HepG2 (cell line): ENCODE measurements around the gene VWA7. TPM values are rescaled to one million over a fixed set of nuclear protein-coding genes. Genes with fewer than 3 reads are reported as not detected.

Experiments used
- ATF7-NPFF ChIP-seq: sonication (generic); formaldehyde crosslinking; IDR thresholded peaks from 2 replicates; pipeline ENCODE4 v1.8.1; 2023; ENCODE audit warnings: mild to moderate bottlenecking, low read depth, missing genetic modification reagents, moderate library complexity
- HNRNPH1 ChIP-seq: fragments of 200-400 bp; formaldehyde crosslinking; optimal IDR thresholded peaks from 2 replicates; pipeline ENCODE3; 2017; ENCODE audit warnings: mild to moderate bottlenecking, low read depth, low read length
- HNRNPLL ChIP-seq: fragments of 200-400 bp; formaldehyde crosslinking; IDR thresholded peaks from 2 replicates; pipeline ENCODE4 v1.6.1; 2017; ENCODE audit warnings: mild to moderate bottlenecking, low read depth, low read length; ENCODE audit not compliant: poor library complexity, severe bottlenecking
- IKZF1 ChIP-seq: fragments of 450-650 bp; IDR thresholded peaks from 2 replicates; pipeline ENCODE4 v1.7.1; 2016
- JDP2 ChIP-seq: sonication (generic); formaldehyde crosslinking; IDR thresholded peaks from 2 replicates; pipeline ENCODE4 v1.8.1; 2022; ENCODE audit warnings: missing genetic modification reagents, borderline replicate concordance
- PPARG ChIP-seq: conservative IDR thresholded peaks from 2 replicates; pipeline ENCODE4 v1.6.1; 2016; ENCODE audit warnings: missing biosample characterization, missing genetic modification reagents
- PRMT3 ChIP-seq: sonication (generic); formaldehyde crosslinking; IDR thresholded peaks from 2 replicates; pipeline ENCODE4 v1.8.1; 2022; ENCODE audit warnings: low read depth, mild to moderate bottlenecking, moderate library complexity, missing genetic modification reagents, borderline replicate concordance
- SOX13 ChIP-seq, 3 experiments: fragments of 450-650 bp in 1 of 3; sonication (generic) in 1 of 3; formaldehyde crosslinking in 1 of 3; IDR thresholded peaks in 2 of 3; conservative IDR thresholded peaks in 1 of 3; 2 replicates each; pipeline versions ENCODE4 v1.5.0 to v1.6.1; 2016 to 2020; ENCODE audit warnings: antibody characterized with exemption in 1 of 3, mild to moderate bottlenecking in 1 of 3, missing compliant biosample characterization in 1 of 3, missing genetic modification reagents in 1 of 3, moderate library complexity in 1 of 3
- SOX6 ChIP-seq, 2 experiments: fragments of 450-650 bp in 1 of 2; sonication (generic) in 1 of 2; formaldehyde crosslinking in 1 of 2; IDR thresholded peaks; 2 replicates each; pipeline versions ENCODE4 v1.4.0 to v1.6.1; 2017 to 2020; ENCODE audit warnings: antibody characterized with exemption in 1 of 2, mild to moderate bottlenecking in 1 of 2, missing genetic modification reagents in 1 of 2
- SRSF4 ChIP-seq: fragments of 200-400 bp; formaldehyde crosslinking; IDR thresholded peaks from one replicate; pipeline ENCODE4 v1.6.1; 2018; ENCODE audit warnings: mild to moderate bottlenecking, low read depth, low read length, moderate library complexity; ENCODE audit not compliant: poor library complexity, severe bottlenecking
- ZNF136 ChIP-seq: sonication (generic); formaldehyde crosslinking; IDR thresholded peaks from 2 replicates; pipeline ENCODE4 v1.8.1; 2022; ENCODE audit warnings: low read depth, mild to moderate bottlenecking, moderate library complexity, missing genetic modification reagents
- ZNF20 ChIP-seq: sonication (generic); formaldehyde crosslinking; IDR thresholded peaks from 2 replicates; pipeline ENCODE4 v1.4.0; 2020; ENCODE audit warnings: mild to moderate bottlenecking, moderate library complexity, missing genetic modification reagents
- ZNF598 ChIP-seq: sonication (generic); formaldehyde crosslinking; IDR thresholded peaks from 2 replicates; pipeline ENCODE4 v1.5.1; 2020; ENCODE audit warnings: mild to moderate bottlenecking, missing genetic modification reagents, borderline replicate concordance
- ZNF7 ChIP-seq: IDR thresholded peaks from 2 replicates; pipeline ENCODE4 v1.6.1; 2016; ENCODE audit warnings: missing biosample characterization, missing genetic modification reagents
- ZNF749 ChIP-seq: sonication (generic); formaldehyde crosslinking; IDR thresholded peaks from 2 replicates; pipeline ENCODE4 v1.8.0; 2022; ENCODE audit warnings: mild to moderate bottlenecking, missing genetic modification reagents, moderate library complexity, borderline replicate concordance
- polyA plus RNA-seq, 8 experiments: library from polyadenylated mRNA; depleted of rRNA in 3 of 8; stranded (reverse) in 7 of 8; unstranded in 1 of 8; fragments of >200 nt; fragmentation: Illumina TruSeq in 4 of 8; extraction: Trizol in 4 of 8; gene quantifications; 2 replicates each; pipeline versions ENCODE4 v1.2.1 to v1.2.3, GENCODE V29; 2011 to 2016; ENCODE audit warnings: low read depth in 4 of 8, missing spikeins in 1 of 8, mixed read lengths in 1 of 8; ENCODE audit not compliant: insufficient read depth in 1 of 8
- total RNA-seq, 5 experiments: library from RNA; depleted of rRNA; stranded (reverse); fragments of >200 nt; fragmentation: Illumina TruSeq; extraction: Trizol; gene quantifications; 2 replicates each; pipeline ENCODE4 v1.2.3, GENCODE V29; 2016; ENCODE audit warnings: low read depth in 1 of 5
- TF ChIP-seq, protein P1 (sequence below): sonication (generic); formaldehyde crosslinking; IDR thresholded peaks from 2 replicates; pipeline ENCODE4 v1.5.1; 2020; ENCODE audit warnings: missing genetic modification reagents, mild to moderate bottlenecking, borderline replicate concordance
- TF ChIP-seq, protein P2 (sequence below), 2 experiments: sonication (generic) in 1 of 2; formaldehyde crosslinking in 1 of 2; IDR thresholded peaks; 2 replicates each; pipeline versions ENCODE4 v1.4.0 to v1.6.1; 2018 to 2020; ENCODE audit warnings: missing genetic modification reagents in 2 of 2, borderline replicate concordance in 1 of 2, low read depth in 1 of 2, mild to moderate bottlenecking in 1 of 2, missing biosample characterization in 1 of 2
- TF ChIP-seq, protein P3 (sequence below): sonication (generic); formaldehyde crosslinking; IDR thresholded peaks from 2 replicates; pipeline ENCODE4 v1.5.1; 2020; ENCODE audit warnings: mild to moderate bottlenecking, missing genetic modification reagents, borderline replicate concordance
- TF ChIP-seq, protein P4 (sequence below): sonication (generic); formaldehyde crosslinking; IDR thresholded peaks from 2 replicates; pipeline ENCODE4 v1.8.0; 2022; ENCODE audit warnings: mild to moderate bottlenecking, missing genetic modification reagents, moderate library complexity

VWA7 gene
- total and polyA plus RNA-seq, 2 of the 13 experiments (the other 11 are each of a cell fraction or from before 2014, with no cell fraction given), result 0.86 to 3.3 TPM

DNA sequence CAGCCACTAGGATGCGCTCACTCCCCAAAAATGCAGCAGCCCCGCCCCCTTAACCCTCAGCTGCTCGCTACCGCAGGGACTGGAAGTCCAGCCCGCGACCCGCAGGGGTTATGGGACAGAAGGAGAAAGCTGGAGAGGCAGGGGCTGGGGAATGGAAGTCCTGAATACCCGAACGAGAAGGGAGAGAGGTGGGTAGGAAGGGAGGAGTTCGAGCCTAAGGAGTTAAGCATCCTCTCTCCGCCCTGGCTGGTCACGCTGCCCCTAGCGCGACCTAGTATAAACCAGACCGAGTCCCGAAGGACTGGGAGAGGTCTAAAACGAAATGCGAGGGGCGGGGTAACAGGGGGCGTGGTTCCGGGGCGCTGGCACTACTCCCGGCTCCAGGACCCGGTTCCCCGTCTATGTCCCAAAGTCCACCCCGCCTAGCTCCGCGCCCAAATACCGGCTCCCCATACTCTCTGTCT, 47.6 kb downstream of the VWA7 start (continued):
- TF ChIP-seq SOX6 (IDR thresholded peaks at IDR 0.05) (no peak), SOX6 (CRISPR knock-in tag; IDR thresholded peaks at IDR 0.05) (peak; percentile 43; the same call in 1 of the 2 replicates), ZNF20 (CRISPR knock-in tag) (no peak), JDP2 (CRISPR knock-in tag) (no peak), ZNF136 (CRISPR knock-in tag) (0 out of 2 replicates have a peak, but pooled peaks have one; percentile 19), HNRNPH1 (no peak), PPARG (peak; percentile 57; the same call in 1 of the 2 replicates), HNRNPLL (no peak), SOX13 (IDR thresholded peaks at IDR 0.05) (peak; percentile 16; the same call in 1 of the 2 replicates), SOX13 (CRISPR knock-in tag; conservative IDR thresholded peaks at IDR 0.05 in 1 of 2, IDR thresholded peaks at IDR 0.05 in 1 of 2) (peak in 1 of 2 experiments; percentile 20; a peak in 2 of 4 replicates), ZNF598 (CRISPR knock-in tag) (no peak; the same call in 1 of the 2 replicates), ATF7-NPFF (CRISPR knock-in tag) (no peak), SRSF4 (no peak), PRMT3 (no peak), ZNF7 (CRISPR knock-in tag) (no peak), ZNF749 (CRISPR knock-in tag) (no peak), IKZF1 (no peak)
- TF ChIP-seq, protein P1, sequence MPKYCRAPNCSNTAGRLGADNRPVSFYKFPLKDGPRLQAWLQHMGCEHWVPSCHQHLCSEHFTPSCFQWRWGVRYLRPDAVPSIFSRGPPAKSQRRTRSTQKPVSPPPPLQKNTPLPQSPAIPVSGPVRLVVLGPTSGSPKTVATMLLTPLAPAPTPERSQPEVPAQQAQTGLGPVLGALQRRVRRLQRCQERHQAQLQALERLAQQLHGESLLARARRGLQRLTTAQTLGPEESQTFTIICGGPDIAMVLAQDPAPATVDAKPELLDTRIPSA (CRISPR knock-in tag), result no peak; the same call in 1 of the 2 replicates
- TF ChIP-seq, protein P2, sequence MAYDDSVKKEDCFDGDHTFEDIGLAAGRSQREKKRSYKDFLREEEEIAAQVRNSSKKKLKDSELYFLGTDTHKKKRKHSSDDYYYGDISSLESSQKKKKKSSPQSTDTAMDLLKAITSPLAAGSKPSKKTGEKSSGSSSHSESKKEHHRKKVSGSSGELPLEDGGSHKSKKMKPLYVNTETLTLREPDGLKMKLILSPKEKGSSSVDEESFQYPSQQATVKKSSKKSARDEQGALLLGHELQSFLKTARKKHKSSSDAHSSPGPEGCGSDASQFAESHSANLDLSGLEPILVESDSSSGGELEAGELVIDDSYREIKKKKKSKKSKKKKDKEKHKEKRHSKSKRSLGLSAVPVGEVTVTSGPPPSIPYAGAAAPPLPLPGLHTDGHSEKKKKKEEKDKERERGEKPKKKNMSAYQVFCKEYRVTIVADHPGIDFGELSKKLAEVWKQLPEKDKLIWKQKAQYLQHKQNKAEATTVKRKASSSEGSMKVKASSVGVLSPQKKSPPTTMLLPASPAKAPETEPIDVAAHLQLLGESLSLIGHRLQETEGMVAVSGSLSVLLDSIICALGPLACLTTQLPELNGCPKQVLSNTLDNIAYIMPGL (CRISPR knock-in tag; IDR thresholded peaks at IDR 0.05; ENCODE audit: borderline replicate concordance in 1 of 2, low read depth in 1 of 2), result peak; percentile 89 to 97
- TF ChIP-seq, protein P3, sequence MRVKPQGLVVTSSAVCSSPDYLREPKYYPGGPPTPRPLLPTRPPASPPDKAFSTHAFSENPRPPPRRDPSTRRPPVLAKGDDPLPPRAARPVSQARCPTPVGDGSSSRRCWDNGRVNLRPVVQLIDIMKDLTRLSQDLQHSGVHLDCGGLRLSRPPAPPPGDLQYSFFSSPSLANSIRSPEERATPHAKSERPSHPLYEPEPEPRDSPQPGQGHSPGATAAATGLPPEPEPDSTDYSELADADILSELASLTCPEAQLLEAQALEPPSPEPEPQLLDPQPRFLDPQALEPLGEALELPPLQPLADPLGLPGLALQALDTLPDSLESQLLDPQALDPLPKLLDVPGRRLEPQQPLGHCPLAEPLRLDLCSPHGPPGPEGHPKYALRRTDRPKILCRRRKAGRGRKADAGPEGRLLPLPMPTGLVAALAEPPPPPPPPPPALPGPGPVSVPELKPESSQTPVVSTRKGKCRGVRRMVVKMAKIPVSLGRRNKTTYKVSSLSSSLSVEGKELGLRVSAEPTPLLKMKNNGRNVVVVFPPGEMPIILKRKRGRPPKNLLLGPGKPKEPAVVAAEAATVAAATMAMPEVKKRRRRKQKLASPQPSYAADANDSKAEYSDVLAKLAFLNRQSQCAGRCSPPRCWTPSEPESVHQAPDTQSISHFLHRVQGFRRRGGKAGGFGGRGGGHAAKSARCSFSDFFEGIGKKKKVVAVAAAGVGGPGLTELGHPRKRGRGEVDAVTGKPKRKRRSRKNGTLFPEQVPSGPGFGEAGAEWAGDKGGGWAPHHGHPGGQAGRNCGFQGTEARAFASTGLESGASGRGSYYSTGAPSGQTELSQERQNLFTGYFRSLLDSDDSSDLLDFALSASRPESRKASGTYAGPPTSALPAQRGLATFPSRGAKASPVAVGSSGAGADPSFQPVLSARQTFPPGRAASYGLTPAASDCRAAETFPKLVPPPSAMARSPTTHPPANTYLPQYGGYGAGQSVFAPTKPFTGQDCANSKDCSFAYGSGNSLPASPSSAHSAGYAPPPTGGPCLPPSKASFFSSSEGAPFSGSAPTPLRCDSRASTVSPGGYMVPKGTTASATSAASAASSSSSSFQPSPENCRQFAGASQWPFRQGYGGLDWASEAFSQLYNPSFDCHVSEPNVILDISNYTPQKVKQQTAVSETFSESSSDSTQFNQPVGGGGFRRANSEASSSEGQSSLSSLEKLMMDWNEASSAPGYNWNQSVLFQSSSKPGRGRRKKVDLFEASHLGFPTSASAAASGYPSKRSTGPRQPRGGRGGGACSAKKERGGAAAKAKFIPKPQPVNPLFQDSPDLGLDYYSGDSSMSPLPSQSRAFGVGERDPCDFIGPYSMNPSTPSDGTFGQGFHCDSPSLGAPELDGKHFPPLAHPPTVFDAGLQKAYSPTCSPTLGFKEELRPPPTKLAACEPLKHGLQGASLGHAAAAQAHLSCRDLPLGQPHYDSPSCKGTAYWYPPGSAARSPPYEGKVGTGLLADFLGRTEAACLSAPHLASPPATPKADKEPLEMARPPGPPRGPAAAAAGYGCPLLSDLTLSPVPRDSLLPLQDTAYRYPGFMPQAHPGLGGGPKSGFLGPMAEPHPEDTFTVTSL, result no peak
- TF ChIP-seq, protein P4, sequence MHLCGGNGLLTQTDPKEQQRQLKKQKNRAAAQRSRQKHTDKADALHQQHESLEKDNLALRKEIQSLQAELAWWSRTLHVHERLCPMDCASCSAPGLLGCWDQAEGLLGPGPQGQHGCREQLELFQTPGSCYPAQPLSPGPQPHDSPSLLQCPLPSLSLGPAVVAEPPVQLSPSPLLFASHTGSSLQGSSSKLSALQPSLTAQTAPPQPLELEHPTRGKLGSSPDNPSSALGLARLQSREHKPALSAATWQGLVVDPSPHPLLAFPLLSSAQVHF (CRISPR knock-in tag), result no peak
